HG02571 (cell line): ENCODE data around the gene ZNF680.
"Not testable (repeated sequence)": the region's sequence is repeated elsewhere in the genome, so short reads cannot be mapped to it uniquely, and the experiment has no call there.

Experiments
- ATAC-seq: cut with Tn5 transposase; IDR thresholded peaks from one replicate; pipeline ENCODE4 v1.9.1; 2021; ENCODE audit warnings: mild to moderate bottlenecking, moderate library complexity; ENCODE audit not compliant: unreplicated experiment

Gene ZNF680

GRCh38 chr7:64562626-64563278 lies at the start of gene ZNF680:
Gene ZNF680 (minus strand): TSS chr7:64563071. CDS start chr7:64562954, 117 bp downstream.
- ATAC-seq: peak; percentile 99

- no peak for ATAC-seq
Measured at GRCh38 chr7:64612452-64612851, 49.6 kb upstream of the ZNF680 start.

- no peak for ATAC-seq
Measured at GRCh38 chr7:64611717-64612116, 48.8 kb upstream of the ZNF680 start.

GRCh38 chr7:64610997-64611396 lies 48.1 kb upstream of the ZNF680 start:
- no peak for ATAC-seq

- no peak for ATAC-seq
Measured at GRCh38 chr7:64608116-64608910, 45.4 kb upstream of the ZNF680 start.

- no peak for ATAC-seq
Measured at GRCh38 chr7:64606385-64606784, 43.5 kb upstream of the ZNF680 start.

- ATAC-seq: no peak
Measured at GRCh38 chr7:64603271-64603670, 40.4 kb upstream of the ZNF680 start.

- no peak for ATAC-seq
Measured at GRCh38 chr7:64602518-64602917, 39.6 kb upstream of the ZNF680 start.

- ATAC-seq: no peak
Measured at GRCh38 chr7:64602086-64602485, 39.2 kb upstream of the ZNF680 start.

- no peak for ATAC-seq
Measured at GRCh38 chr7:64599359-64599758, 36.5 kb upstream of the ZNF680 start.

GRCh38 chr7:64590971-64591370 lies 28.1 kb upstream of the ZNF680 start:
- no peak for ATAC-seq

GRCh38 chr7:64581926-64582894 lies 19.3 kb upstream of the ZNF680 start:
- no peak for ATAC-seq

- no peak for ATAC-seq
Measured at GRCh38 chr7:64581391-64581790, 18.5 kb upstream of the ZNF680 start.

- no peak for ATAC-seq
Measured at GRCh38 chr7:64574540-64575099, 11.7 kb upstream of the ZNF680 start.

- ATAC-seq: not testable (repeated sequence)
Measured at GRCh38 chr7:64570284-64570605, 7.4 kb upstream of the ZNF680 start.

- ATAC-seq: not testable (repeated sequence)
Measured at GRCh38 chr7:64569372-64570283, 6.8 kb upstream of the ZNF680 start.

GRCh38 chr7:64562256-64562625 lies 630 bp downstream of the ZNF680 start:
- no peak for ATAC-seq

- ATAC-seq: no peak
Measured at GRCh38 chr7:64559206-64559605, 3.7 kb downstream of the ZNF680 start.

GRCh38 chr7:64558781-64559180 lies 4.1 kb downstream of the ZNF680 start:
- no peak for ATAC-seq

GRCh38 chr7:64558323-64558705 lies 4.6 kb downstream of the ZNF680 start:
- no peak for ATAC-seq
